Mesendoderm (in vitro differentiated cells): ENCODE data around the gene PDSS2.

Experiments
- DNase-seq: peaks from one replicate; pipeline ENCODE4 v3.0.0; 2013
- H2AK5ac ChIP-seq: 2 replicates; pipeline ENCODE4 v1.6.1; 2013; ENCODE audit warnings: low read length, inconsistent platforms
- H2BK120ac ChIP-seq: 2 replicates; pipeline ENCODE4 v1.6.1; 2013; ENCODE audit warnings: low read depth, mild to moderate bottlenecking, low read length, moderate library complexity, mixed read lengths
- H2BK15ac ChIP-seq: replicated peaks from 2 replicates; pipeline ENCODE4 v1.6.1; 2013; ENCODE audit warnings: low read depth, mild to moderate bottlenecking, moderate library complexity
- H2BK5ac ChIP-seq: 2 replicates; pipeline ENCODE4 v1.6.1; 2013; ENCODE audit warnings: low read length, inconsistent platforms
- H3K18ac ChIP-seq: 2 replicates; pipeline ENCODE4 v1.6.1; 2013; ENCODE audit warnings: mild to moderate bottlenecking, low read length, mixed read lengths
- H3K23ac ChIP-seq: one replicate; pipeline ENCODE4 v1.6.1; 2013; ENCODE audit warnings: low read length
- H3K27ac ChIP-seq: 2 replicates; pipeline ENCODE4 v1.5.1; 2013; ENCODE audit warnings: low read depth, mild to moderate bottlenecking, inconsistent platforms, low read length, moderate library complexity
- H3K27me3 ChIP-seq: 2 replicates; pipeline ENCODE4 v1.6.1; 2013; ENCODE audit warnings: low read length, control low read depth, mild to moderate bottlenecking, inconsistent platforms; ENCODE audit not compliant: insufficient read depth, poor library complexity
- H3K36me3 ChIP-seq: 2 replicates; pipeline ENCODE4 v1.6.1; 2013; ENCODE audit warnings: low read length, inconsistent platforms; ENCODE audit not compliant: control insufficient read depth, insufficient read depth
- H3K4ac ChIP-seq: one replicate; pipeline ENCODE4 v1.6.1; 2013; ENCODE audit warnings: low read depth, mild to moderate bottlenecking, low read length, moderate library complexity
- H3K4me1 ChIP-seq: 2 replicates; pipeline ENCODE4 v1.6.1; 2013; ENCODE audit warnings: low read depth, low read length, inconsistent platforms; ENCODE audit not compliant: control insufficient read depth
- H3K4me2 ChIP-seq: 2 replicates; pipeline ENCODE4 v1.6.1; 2013; ENCODE audit warnings: low read length
- H3K4me3 ChIP-seq: 2 replicates; pipeline ENCODE4 v1.5.1; 2013; ENCODE audit warnings: mild to moderate bottlenecking, low read length
- H3K56ac ChIP-seq: one replicate; pipeline ENCODE4 v1.6.1; 2013; ENCODE audit warnings: low read length
- H3K79me1 ChIP-seq: 2 replicates; pipeline ENCODE4 v1.6.1; 2013; ENCODE audit warnings: low read length, inconsistent platforms
- H3K79me2 ChIP-seq: 2 replicates; pipeline ENCODE4 v1.6.1; 2013; ENCODE audit warnings: mild to moderate bottlenecking, low read length; ENCODE audit not compliant: control insufficient read depth, insufficient read depth
- H3K9ac ChIP-seq: 2 replicates; pipeline ENCODE4 v1.6.1; 2013; ENCODE audit warnings: low read length, inconsistent platforms
- H4K5ac ChIP-seq: one replicate; pipeline ENCODE4 v1.6.1; 2013; ENCODE audit warnings: low read length
- H4K8ac ChIP-seq: one replicate; pipeline ENCODE4 v1.6.1; 2013; ENCODE audit warnings: low read depth, mild to moderate bottlenecking, control low read depth, low read length, moderate library complexity
- WGBS: extraction: QIAGEN DNeasy Blood & Tissue Kit; methylation state at CpG from one replicate; pipeline ENCODE4 v1.1.7; 2013; ENCODE audit warnings: low lambda C conversion rate, missing lambda C conversion rate; ENCODE audit not compliant: insufficient coverage; ENCODE audit errors: extremely low coverage; 5-methylcytosine and 5-hydroxymethylcytosine counted together

PDSS2 gene

DNA sequence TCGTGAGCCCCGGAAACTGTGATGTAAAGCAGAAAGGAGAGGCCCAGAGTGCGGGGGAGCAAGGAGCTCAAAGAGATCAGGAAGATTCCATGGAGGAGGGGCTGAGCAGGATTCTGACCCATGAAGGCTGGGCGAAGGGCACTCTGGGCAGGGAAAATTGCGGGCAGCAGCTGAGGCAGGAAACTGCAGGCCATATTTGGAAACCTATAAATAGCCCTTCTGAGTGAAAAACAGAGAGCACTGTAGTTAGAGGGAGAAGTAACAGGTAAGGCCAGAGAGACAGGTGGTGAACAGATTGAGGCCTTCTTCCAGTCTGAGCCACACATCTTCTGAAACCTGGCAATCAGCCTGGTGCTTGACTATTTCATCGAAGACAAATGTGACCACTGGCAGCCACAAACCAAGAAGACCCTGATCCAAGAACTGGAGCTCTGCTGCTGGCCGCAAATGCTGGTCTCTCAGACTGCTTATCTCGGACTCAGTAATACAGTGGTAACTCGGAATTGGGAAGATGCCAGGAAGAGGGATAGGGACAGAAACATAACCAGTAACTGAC lies 329.9 kb downstream of the PDSS2 start:
- H3K4me3 ChIP-seq, result no peak overlapping the region
- H3K23ac ChIP-seq, result no peak overlapping the region
- no peak overlapping the region for H3K9ac ChIP-seq
- H4K8ac ChIP-seq, result no peak overlapping the region
- no peaks in the 10 kb centered on the region for H3K36me3 ChIP-seq
- H4K5ac ChIP-seq, result no peak overlapping the region
- H3K56ac ChIP-seq, result no peak overlapping the region
- no peak overlapping the region for H2BK120ac ChIP-seq
- no peak overlapping the region for H2BK15ac ChIP-seq
- no peak overlapping the region for H3K4ac ChIP-seq
- no peak overlapping the region for H3K27ac ChIP-seq
- H3K27me3 ChIP-seq, result no peaks in the 10 kb centered on the region
- H3K4me2 ChIP-seq, result no peak overlapping the region
- H3K18ac ChIP-seq, result peak overlapping the region; percentile 20
- no peak overlapping the region for H2AK5ac ChIP-seq
- no CpG with 5 or more reads among the region's 9 CpGs for WGBS
- no peaks in the 10 kb centered on the region for H3K79me1 ChIP-seq
- no peaks in the 10 kb centered on the region for H3K4me1 ChIP-seq
- DNase-seq, result no peak
- H2BK5ac ChIP-seq, result no peak overlapping the region
- H3K79me2 ChIP-seq, result no peaks in the 10 kb centered on the region

DNA sequence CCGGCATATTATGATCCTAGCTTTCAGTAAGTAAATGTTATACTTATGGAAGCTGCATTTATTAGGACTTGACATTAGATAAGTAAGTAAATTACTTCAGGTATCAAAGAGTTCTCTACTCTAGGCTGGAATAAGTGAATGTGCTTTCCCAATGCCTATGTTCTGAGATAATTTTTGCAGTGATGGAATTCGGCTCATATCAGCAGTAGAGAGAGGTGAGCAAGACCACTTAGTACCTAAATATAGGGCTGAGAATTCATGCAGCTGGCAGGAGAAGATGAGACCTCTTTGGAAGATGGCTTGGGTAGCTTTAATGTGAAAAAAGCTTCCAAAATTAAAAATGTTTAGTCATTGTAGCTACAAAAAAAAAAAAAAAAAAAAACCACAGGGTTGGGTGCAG lies 330.8 kb downstream of the PDSS2 start:
- no CpG with 5 or more reads among the region's 2 CpGs for WGBS

DNA sequence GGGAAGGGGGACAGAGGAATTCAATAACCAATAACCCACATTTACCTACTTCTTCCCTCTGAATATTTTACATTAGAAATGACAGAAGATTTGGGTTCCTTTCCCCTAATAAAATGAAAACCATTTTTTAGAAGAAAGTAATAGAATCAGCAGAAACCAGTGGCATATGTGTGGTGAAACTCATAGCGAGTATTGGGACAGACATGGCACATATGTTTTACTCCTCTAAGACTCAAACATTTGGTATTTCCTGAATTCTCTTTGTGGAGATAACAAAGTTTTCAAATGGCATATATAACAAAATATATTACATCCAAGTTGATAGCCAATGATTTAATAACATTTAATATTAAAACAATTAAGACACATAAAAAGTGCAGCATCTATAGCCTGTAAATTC lies 331.2 kb downstream of the PDSS2 start:
- H3K4me3 ChIP-seq, result no peak overlapping the region
- H3K36me3 ChIP-seq, result no peaks in the 10 kb centered on the region
- no peak overlapping the region for H2BK120ac ChIP-seq
- no peak overlapping the region for H3K9ac ChIP-seq
- no peak overlapping the region for H4K8ac ChIP-seq
- H4K5ac ChIP-seq, result no peak overlapping the region
- H3K79me2 ChIP-seq, result no peaks in the 10 kb centered on the region
- H2BK15ac ChIP-seq, result no peak overlapping the region
- no peak overlapping the region for H3K4ac ChIP-seq
- no peak overlapping the region for H3K18ac ChIP-seq
- no peak overlapping the region for H3K27ac ChIP-seq
- no peak overlapping the region for H3K4me2 ChIP-seq
- no peaks in the 10 kb centered on the region for H3K79me1 ChIP-seq
- no peak overlapping the region for H3K23ac ChIP-seq
- H3K4me1 ChIP-seq, result no peaks in the 10 kb centered on the region
- H2AK5ac ChIP-seq, result no peak overlapping the region
- H3K56ac ChIP-seq, result no peak overlapping the region
- H2BK5ac ChIP-seq, result no peak overlapping the region
- no CpG with 5 or more reads among the region's 1 CpG for WGBS
- no peaks in the 10 kb centered on the region for H3K27me3 ChIP-seq
- DNase-seq, result no peak

More for the DNA sequence above, 330.8 kb downstream of the PDSS2 start:
- Histone ChIP-seq H3K4me3 (no peak overlapping the region), H2AK5ac (no peak overlapping the region), H2BK15ac (no peak overlapping the region), H4K5ac (no peak overlapping the region), H2BK5ac (no peak overlapping the region), H3K27ac (no peak overlapping the region), H3K18ac (no peak overlapping the region), H3K4ac (no peak overlapping the region), H3K9ac (no peak overlapping the region), H3K56ac (no peak overlapping the region), H3K4me1 (no peaks in the 10 kb centered on the region), H4K8ac (no peak overlapping the region), H2BK120ac (no peak overlapping the region), H3K23ac (no peak overlapping the region), H3K79me2 (no peaks in the 10 kb centered on the region), H3K27me3 (no peaks in the 10 kb centered on the region), H3K4me2 (no peak overlapping the region), H3K36me3 (no peaks in the 10 kb centered on the region), H3K79me1 (no peaks in the 10 kb centered on the region)
- DNase-seq, result no peak

DNA sequence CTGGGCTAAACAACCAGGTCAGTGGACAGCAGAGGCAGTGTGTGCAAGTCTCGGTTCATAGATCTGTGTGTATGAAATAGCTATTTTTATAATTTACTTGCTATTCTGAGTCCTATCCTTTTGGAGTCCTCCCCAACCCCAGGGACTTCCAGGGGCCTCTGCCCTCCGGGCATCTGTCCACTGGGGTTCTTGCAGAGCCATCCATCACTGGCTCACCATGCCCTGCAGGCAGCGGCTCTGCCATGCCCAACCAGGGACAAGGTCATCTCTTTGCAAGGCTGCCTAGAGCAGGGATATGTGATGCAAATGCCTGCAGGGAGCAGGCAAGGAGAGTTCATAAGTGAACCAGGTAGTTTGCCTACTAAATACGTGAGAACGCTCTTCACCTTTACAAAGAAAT lies 333.6 kb downstream of the PDSS2 start:
- Histone ChIP-seq H2BK120ac (no peak overlapping the region), H3K56ac (no peak overlapping the region), H3K36me3 (no peaks in the 10 kb centered on the region), H2BK15ac (no peak overlapping the region), H3K79me2 (no peaks in the 10 kb centered on the region), H3K23ac (no peak overlapping the region), H3K9ac (no peak overlapping the region), H2AK5ac (no peak overlapping the region), H3K27ac (no peak overlapping the region), H4K8ac (no peak overlapping the region), H3K18ac (no peak overlapping the region), H4K5ac (no peak overlapping the region), H3K4me1 (peaks cover 5% of the 10 kb centered on the region), H3K4me2 (no peak overlapping the region), H2BK5ac (no peak overlapping the region), H3K27me3 (no peaks in the 10 kb centered on the region), H3K79me1 (no peaks in the 10 kb centered on the region), H3K4me3 (no peak overlapping the region), H3K4ac (no peak overlapping the region)
- no peak for DNase-seq
- WGBS, result no CpG with 5 or more reads among the region's 5 CpGs

DNA sequence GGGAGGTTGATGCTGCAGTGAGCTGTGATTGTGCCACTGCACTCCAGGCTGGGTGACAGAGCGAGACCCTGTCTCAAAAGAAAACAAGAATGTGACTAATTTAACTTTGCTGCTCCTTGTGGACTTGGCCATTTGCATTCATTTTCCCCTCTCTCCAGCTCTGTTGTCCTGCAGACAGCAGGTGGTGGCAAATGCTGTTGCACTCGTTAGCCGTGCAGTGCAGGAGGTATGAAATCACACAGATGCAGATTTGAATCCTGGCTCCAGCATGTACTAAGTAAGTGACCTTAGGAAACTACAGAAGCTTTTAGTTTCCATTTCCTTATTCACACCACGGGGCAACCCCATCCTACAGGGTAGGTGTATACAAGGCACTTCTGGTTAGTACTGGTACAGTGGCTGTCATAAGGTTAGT lies 334.4 kb downstream of the PDSS2 start:
- Histone ChIP-seq H4K5ac (no peak overlapping the region), H3K4me3 (no peak overlapping the region), H3K79me2 (no peaks in the 10 kb centered on the region), H3K56ac (peak overlapping the region; percentile 30), H3K4ac (no peak overlapping the region), H4K8ac (no peak overlapping the region), H2BK120ac (no peak overlapping the region), H2BK15ac (no peak overlapping the region), H3K4me2 (no peak overlapping the region), H3K23ac (no peak overlapping the region), H3K36me3 (no peaks in the 10 kb centered on the region), H2BK5ac (no peak overlapping the region), H3K9ac (no peak overlapping the region), H3K4me1 (peaks cover 5% of the 10 kb centered on the region), H3K18ac (no peak overlapping the region), H3K79me1 (no peaks in the 10 kb centered on the region), H2AK5ac (no peak overlapping the region), H3K27me3 (no peaks in the 10 kb centered on the region), H3K27ac (no peak overlapping the region)
- DNase-seq, result peak; percentile 44
- no CpG with 5 or more reads among the region's 4 CpGs for WGBS

DNA sequence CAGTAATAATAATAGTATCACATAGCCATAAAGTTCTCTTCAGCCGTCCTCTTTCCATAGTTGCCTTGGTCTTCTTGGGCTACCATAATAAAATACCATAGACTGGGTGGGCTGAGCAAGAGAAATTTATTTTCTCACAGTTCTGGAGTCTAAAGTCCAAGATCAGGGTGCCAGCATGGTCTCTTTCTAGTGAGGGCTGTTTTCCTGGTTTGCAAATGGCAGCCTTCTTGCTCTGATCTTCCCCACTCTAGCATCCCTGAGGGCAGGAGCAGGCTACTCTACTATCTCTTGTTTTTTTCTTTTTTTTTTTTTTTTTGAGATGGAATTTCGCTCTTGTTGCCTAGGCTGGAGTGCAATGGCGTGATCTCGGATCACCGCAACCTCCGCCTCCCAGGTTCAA lies 335.9 kb downstream of the PDSS2 start:
- H2BK15ac ChIP-seq, result no peak overlapping the region
- no peak overlapping the region for H3K9ac ChIP-seq
- no CpG with 5 or more reads among the region's 6 CpGs for WGBS
- H3K27ac ChIP-seq, result no peak overlapping the region
- H3K4ac ChIP-seq, result no peak overlapping the region
- no peak overlapping the region for H3K4me3 ChIP-seq
- H2BK5ac ChIP-seq, result no peak overlapping the region
- no peak overlapping the region for H3K23ac ChIP-seq
- no peak overlapping the region for H4K5ac ChIP-seq
- no peaks in the 10 kb centered on the region for H3K27me3 ChIP-seq
- H4K8ac ChIP-seq, result no peak overlapping the region
- H2AK5ac ChIP-seq, result no peak overlapping the region
- no peaks in the 10 kb centered on the region for H3K79me1 ChIP-seq
- no peaks in the 10 kb centered on the region for H3K79me2 ChIP-seq
- no peak for DNase-seq
- no peak overlapping the region for H2BK120ac ChIP-seq
- H3K36me3 ChIP-seq, result no peaks in the 10 kb centered on the region
- no peak overlapping the region for H3K4me2 ChIP-seq
- H3K4me1 ChIP-seq, result peaks cover 5% of the 10 kb centered on the region
- H3K18ac ChIP-seq, result no peak overlapping the region
- H3K56ac ChIP-seq, result no peak overlapping the region
